ENCODE results near the gene COX7A2L.
"Not testable (repeated sequence)": the region's sequence is repeated elsewhere in the genome, so short reads cannot be mapped to it uniquely, and the experiment has no call there.

The COX7A2L gene

DNA sequence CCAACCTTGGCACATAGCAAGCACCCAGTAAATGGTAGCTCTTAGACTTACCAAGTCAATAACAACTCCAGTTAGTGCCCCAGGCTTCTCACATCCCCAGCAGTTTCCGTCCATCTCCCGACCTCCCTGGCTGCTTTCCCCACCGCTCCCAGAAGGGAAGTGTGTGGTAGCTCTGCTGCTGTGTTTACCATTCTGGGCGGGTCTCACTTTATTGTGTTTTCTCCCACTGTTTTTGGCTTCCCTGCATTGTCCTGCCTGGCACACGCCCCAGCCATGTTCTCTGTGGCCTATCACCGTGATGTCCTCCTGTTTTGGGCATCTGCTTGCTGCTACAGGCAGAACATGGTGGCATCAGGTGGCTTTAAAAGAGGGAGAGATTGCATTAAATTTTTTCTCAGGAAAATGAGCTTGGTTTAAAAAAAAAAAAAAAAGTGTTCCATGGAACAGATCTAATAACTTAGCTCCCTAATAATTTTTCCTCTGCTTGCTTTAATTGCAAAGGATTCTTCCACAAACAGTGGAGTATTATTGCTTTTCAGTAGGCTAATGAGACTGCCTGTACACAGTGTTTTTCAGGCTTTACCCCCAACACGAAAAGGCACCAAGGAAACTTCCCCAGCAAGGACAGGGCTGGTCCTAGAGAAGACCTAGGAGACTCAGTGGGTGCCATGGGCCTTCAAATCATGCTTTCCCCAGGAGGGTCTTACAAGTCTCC, 8.0 kb upstream of the COX7A2L start:
- DNase-seq (ENCODE audit: low read depth in 1 of 2, low spot score in 1 of 2) = no peak

DNA sequence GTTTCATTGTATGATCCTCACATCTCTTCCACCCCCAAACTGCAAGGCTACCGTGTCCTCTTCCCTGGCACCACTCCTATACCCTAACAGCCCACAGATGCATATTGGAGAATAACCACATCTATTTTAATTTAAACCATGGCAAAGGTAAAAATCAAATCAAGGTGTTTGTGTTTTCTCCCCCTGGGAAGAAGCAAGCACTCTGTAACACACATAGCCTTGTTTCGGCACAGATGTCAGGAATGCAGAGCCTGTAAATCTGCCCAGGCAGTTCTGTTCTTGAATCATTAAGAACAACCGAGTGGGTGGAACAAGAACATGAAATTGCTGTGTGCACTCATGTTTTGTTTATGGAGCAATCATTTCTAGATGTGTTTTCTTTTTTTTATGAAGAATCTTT, 6.8 kb upstream of the COX7A2L start:
- no peak for DNase-seq (ENCODE audit: low read depth in 1 of 2, low spot score in 1 of 2)

DNA sequence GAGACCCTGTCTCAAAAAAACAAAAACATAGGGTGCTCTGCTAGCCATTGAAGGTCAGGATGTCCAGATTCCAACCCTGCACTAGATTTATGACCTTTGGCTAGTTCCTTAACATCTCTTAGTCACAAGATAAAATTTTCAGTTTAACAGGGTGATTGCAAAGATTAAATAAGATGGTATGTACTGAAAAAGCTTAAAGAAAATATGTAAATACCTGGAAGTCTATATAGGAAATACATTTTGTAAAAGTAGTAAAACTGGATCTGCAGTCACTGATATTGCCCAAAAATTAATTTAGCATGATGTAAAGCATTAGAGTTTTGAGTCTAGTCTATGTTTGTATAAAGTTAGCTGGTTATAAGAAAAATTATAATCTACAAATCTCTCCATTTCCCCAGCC, 5.4 kb upstream of the COX7A2L start:
- no peak for DNase-seq (ENCODE audit: low read depth in 1 of 2, low spot score in 1 of 2)

DNA sequence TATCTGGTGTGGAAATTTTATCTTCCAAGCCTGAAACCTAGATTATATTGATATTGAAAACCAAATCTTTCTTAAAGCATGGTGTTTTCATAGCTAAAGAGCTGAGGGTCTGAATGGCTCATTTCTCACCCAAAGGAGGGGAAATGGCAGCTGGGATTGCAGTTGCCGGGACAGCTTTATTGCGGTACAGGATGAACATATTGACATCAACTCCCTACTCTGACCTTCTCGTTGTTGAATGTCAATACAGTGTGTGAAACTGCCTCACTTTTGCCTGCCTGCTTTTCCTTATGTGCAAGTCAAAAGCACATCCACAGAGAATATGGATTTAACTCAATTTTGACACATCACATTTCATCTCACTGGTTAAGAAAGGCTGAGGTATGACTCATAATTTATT, 3.6 kb upstream of the COX7A2L start:
- no peak for DNase-seq (ENCODE audit: low read depth in 1 of 2, low spot score in 1 of 2)

GRCh38 chr2:42363413-42363812, 2.4 kb upstream of the COX7A2L start:
- no peak for DNase-seq (ENCODE audit: low read depth in 1 of 2, low spot score in 1 of 2)

DNA sequence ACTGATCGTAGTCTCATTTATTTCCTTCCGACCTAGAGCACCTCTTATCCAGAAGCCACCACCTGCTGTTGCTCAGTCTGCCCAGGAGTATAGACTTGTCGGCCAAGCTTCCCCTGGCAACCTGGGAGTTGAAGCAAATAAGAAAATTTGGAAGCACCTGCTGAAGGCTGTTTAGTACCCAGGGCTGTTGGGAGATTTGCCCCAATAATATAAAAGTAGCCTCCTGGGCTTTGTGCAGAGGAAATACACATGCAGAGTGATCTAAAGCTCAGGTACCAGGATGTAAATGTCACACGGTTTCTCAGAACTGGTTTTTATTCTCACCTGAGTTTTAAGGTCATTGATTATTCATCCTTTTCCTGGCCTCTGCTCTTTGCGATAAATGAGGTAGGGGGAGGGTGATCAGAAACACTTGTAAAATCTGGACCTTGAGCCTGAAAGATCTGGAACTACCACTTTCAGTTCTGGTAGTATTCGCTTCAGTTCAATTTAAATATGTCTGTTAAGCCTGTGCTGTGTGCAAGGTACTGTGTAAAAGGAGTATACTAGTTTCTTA, 789 bp upstream of the COX7A2L start:
- no peak for DNase-seq (ENCODE audit: low read depth in 1 of 2, low spot score in 1 of 2)

DNA sequence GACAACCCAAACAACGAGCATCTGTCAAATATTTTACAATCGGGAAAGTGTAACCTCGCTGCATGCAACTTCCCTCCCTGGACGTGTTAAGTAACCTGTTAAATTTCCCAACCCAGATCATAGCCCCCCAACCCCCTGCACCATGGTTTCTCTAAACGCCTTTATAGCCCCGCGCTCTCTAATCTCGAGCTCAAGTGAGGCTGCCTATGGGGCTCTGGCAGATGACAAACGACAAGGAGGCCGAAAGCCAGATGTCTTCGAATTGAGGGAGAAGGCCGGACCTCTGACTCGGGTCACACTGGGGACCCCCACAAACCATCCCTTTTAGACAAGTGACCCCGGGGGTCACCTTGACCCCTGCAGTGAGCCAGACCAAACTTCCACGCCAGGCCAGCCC, 526 bp downstream of the COX7A2L start:
- DNase-seq (ENCODE audit: low read depth in 1 of 2, low spot score in 1 of 2) = no peak

DNA sequence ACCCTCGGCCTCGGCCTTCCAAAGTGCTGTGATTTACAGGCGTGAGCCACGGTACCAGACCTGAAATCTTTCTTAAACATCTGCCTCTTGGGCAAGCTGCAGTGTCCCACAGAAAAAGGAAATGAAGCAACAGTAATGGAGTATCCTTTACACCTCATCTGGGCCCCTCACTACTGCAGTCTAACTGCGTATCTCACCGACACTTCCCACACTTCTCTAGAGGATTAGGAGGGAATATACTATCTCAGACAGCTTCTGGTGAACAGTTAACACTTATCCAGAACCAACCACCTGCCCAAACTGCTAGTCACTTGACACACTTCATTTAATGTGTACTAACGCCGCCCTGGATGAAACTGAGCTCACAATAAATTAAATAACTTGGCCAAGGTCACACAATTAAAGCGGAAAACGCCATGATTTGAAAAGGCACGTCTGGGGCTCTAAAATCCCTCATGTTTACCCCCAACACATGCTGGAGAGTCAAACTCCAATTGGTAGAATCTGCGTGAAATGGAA, 993 bp downstream of the COX7A2L start:
- DNase-seq (ENCODE audit: low read depth in 1 of 2, low spot score in 1 of 2) = no peak

GRCh38 chr2:42359304-42359964, 1.6 kb downstream of the COX7A2L start:
- no peak for DNase-seq (ENCODE audit: low read depth in 1 of 2, low spot score in 1 of 2)

DNA sequence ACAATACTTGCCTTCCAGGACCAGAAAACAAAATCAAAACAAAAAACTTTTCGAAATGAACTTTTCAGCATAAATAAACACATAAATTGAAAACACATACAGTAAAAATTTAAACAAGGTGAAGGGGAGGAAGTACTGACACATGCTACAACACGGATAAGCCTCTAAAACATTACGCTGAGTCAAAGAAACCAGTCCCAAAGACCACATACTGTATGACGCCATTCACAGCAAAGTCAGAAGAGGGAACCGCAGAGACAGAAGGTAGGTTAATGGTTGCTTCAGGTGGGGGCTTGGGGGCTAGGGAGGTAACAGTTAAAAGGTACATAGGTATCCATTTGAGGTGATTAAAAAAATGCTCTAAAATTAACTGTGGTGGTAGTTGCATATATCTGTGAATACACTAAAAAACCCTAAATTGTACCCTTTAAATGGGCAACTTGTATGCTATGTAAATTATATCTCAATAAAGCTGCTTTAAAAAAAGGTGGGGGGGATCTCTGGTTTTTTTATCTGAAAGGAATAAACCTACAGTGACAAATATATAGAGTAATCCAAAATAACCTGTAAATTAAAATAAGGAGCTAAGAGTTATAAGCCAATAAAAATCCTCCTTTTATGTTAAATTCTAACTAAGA, 7.1 kb downstream of the COX7A2L start:
- no peak for DNase-seq (ENCODE audit: low read depth in 1 of 2, low spot score in 1 of 2)

DNA sequence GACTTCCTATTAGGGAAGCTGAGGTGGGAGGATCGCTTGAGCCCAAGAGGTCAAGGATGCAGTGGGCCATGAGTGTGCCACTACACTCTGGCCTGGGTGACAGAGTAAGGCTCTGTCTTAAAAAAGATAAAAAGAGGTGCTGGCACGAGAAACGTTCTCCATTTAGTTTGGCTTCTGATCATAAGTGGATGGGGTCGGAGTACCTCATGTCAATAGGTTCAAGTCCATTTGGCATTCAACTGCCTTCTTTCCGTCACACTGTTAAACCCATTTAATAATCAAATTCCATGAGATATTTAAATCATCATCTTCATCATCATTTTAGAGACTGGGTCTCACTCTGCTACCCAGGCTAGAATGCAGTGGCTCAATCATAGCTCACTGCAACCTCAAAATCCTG, 9.2 kb downstream of the COX7A2L start:
- no peak for DNase-seq (ENCODE audit: low read depth in 1 of 2, low spot score in 1 of 2)

DNA sequence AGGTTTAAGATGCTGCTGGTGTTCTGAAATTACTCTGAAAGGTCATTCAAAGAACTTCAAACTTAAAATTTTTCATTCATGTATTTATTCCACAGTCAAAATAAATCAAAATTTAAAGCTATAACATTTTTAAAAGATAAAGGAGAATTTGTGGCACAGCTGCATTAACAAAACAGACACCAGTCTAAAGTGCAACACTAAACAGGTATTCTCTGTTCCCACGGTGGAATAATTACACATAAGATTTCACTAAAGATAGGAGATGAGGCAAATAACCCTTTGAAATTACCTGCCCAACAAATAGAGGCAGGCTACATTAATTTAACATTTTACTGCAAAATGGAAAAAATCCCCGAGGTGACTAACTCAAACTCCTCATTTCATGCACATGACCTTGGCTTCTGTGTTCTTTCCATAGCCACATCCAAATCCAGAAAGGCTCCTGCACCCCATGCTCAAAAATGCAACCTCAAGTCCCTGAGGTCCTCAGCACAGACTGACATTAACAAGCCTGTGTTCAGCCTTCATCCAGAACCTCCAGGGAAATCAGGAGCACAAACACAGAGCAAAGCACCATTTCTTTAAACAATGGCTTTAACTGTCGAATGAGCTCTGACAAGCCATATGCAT, 10.5 kb downstream of the COX7A2L start:
- no peak for DNase-seq (ENCODE audit: low read depth in 1 of 2, low spot score in 1 of 2)

- no peak for DNase-seq (ENCODE audit: low read depth in 1 of 2, low spot score in 1 of 2)
Measured at GRCh38 chr2:42348113-42348805, 12.8 kb downstream of the COX7A2L start.

DNA sequence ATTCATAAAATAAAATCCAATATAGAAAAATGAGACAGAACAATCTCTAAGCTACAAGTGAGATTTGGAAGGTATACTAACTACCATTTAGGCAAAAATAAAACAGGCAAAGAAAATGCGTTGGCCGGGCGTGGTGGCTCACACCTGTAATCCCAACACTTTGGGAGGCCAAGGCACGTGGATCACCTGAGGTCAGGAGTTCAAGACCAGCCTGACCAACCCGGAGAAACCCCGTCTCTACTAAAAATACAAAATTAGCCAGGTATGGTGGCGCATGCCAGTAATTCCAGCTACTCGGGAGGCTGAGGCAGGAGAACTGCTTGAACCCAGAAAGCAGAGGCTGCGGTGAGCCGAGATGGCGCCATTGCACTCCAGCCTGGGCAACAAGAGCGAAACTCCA, 13.5 kb downstream of the COX7A2L start:
- not testable (repeated sequence) for DNase-seq (ENCODE audit: low read depth in 1 of 2, low spot score in 1 of 2)

DNA sequence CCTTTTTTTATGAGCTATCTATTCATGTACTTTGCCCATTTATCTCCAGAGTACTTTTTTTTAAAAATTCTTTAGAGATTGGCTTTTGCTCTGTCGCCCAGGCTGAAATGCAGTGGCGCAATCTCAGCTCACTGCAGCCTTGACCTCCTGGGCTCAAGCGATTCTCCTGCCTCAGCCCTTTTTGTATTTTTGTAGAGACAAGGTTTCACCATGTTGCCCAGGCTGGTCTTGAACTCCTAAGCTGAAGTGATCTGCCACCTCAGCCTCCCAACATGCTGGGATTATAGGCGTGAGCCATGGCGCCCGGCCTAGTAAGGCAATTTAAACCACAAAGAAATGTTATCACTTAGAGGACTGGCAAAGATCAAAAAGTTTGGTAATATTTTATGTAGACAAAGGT, 14.2 kb downstream of the COX7A2L start:
- not testable (repeated sequence) for DNase-seq (ENCODE audit: low read depth in 1 of 2, low spot score in 1 of 2)

DNA sequence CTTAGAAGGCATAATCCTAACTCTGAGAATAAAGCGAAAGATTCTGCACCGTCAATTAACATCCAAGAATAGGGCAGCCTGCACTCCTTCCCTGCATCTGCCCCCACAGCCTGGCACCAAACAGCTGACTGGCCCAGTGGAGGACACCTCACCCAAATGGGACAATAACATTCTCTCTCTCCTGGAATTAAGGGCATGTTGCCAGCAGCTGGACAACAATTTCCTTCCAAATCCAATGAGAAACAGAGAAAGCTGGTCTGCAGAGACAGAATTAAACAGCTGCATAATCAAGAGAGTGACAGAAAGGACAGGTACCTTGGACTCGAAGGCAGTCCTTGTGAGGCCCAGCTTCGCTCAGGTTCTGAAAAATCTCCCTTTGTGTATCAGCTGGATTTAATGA, 15.0 kb downstream of the COX7A2L start:
- no peak for DNase-seq (ENCODE audit: low read depth in 1 of 2, low spot score in 1 of 2)

DNA sequence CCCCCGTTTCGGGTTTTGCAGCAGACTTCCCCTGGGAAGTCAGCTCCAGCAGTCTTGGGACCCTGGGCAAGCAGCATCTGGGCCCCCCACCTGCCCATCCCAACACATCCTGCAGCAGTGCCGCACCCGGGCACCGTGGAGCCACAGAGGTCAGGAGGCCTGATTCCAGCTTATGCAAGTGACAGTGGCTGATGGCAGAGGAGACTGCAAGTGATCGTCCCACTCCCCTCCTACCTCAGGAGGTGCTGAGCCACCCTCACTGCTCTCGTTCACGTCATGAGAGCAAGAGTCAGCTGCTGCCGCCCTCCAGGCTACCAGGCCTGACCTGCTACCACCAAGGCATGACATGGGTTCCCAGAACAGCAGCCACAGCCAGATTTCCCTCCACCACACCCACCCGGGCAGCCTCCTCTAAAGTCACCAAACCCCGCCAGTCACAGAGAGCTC, 18.2 kb downstream of the COX7A2L start:
- no peak for DNase-seq (ENCODE audit: low read depth in 1 of 2, low spot score in 1 of 2)

DNA sequence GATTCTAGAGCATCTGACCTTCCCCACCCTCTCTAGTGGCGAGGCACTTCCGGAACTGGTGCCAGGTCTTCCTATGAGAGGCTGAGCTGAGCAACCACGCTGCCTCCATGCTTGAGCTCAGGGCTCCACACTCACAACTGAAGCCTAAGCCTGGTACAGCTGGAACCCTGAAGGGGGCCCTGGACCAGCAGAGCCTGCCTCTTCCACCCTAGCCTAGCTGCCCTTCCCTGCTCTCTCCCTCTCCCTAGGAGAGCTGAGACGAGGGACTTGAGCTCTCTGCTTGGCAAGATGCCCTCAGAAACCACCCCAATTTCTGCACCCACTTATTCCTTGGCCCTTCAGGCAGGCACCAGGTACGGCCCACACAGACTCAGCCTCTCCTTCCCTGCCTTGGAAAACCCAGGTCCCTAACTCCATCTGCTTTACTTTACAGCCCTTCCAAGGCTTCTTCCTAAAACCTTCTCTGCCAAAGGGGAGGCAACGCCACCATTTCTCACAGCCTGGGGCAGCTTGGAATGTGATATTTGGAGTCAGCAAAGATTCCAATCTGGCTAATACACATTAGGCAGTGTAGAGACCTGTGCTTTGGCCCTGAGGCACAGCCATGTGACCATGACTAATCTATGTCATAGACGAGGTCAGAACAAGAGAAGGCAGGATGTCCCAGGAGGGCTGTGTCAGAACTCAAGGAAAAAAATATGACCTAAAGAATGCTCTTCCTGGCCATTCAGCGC, 18.8 kb downstream of the COX7A2L start:
- DNase-seq (ENCODE audit: low read depth in 1 of 2, low spot score in 1 of 2) = no peak

DNA sequence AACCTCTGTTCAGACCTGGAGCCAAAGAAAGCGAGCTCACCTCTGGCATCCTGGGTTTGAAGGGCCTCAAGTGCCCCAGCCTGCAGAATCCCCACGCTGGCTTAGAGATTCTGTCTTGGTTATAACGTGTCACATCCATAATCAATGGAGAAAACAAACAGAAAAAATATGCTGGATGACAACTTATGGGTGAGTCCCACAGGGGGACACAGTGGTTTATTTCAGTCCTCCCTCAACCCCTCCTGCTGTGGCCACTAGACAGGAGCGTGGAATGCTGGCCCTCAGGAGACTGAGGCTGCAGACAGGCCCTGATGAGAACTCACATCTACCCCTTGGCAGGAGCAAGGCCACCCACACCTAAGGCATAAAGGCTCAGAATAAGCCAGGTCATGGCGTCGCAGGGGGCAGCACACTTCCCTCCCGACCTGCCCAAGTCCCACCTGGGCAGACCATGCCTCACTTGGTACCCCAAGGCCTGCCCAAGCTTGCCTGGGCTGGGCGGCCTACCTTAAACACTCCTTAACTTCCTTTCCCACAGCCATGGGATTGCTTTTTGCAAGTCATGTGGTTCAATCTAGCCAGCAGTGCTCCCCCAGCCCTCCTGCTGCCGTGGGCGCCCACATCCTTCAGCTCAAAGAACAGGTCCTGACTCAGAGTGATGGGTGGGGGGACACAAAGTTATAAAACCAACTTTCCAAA, 19.9 kb downstream of the COX7A2L start:
- DNase-seq (ENCODE audit: low read depth in 1 of 2, low spot score in 1 of 2) = no peak

All from stimulated activated CD4-positive, alpha-beta T cell treated with anti-CD3 and anti-CD28 coated beads, Interleukin-15, amount 100 ng/mL, for 1 hour (primary cell).